HTR-8/SVneo (cell line): ENCODE measurements around the gene DACH1.

Experiments used
- DNase-seq: peaks from one replicate; pipeline ENCODE4 v3.0.0; 2011; ENCODE audit warnings: low spot score, mixed read lengths; ENCODE audit not compliant: insufficient read length
- FAIRE-seq: peaks from 2 replicates; lab custom pipeline; 2011; peaks lifted over from hg19 to GRCh38; lab: Jason Lieb, UNC

Gene DACH1

DNA sequence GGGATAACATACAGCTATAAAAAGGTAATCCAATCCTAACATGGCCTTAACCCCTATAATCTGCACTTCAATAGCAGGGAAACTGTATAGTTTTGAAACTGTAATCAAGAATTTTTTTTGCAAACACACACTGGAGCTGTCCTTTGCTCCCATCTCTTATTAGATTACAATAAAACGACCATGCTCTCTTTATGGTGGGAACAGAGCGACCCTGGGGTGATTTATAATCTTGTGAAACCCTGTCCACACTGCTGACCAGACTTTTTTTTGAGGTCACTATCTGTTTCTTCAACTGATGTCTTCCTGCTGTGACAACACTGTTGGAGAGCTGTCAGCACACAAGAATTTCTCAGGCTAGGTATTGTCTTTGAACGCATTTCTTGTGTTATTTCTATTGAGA, 35.3 kb downstream of the DACH1 start:
- FAIRE-seq, result no peak
- DNase-seq, result no peak

DNA sequence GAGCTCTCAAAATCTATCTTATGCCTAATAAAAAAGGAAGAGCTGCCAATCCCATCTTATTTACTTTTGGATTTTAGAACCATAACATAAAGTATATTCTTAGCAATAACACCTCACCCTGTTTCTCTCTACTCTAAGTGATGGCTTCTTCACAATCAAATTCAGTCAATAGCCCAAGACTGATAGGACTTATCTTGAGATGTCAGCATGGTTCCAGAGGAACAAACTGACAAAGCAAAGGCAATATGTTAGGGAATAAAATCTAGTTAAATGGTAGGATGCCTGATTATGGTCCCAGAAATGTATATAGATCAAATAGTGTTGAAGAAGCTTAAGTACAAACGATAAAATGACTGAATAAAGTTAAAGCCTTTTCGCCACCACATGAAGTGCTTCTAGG, 36.3 kb downstream of the DACH1 start:
- DNase-seq (no peak), FAIRE-seq (no peak)

DNA sequence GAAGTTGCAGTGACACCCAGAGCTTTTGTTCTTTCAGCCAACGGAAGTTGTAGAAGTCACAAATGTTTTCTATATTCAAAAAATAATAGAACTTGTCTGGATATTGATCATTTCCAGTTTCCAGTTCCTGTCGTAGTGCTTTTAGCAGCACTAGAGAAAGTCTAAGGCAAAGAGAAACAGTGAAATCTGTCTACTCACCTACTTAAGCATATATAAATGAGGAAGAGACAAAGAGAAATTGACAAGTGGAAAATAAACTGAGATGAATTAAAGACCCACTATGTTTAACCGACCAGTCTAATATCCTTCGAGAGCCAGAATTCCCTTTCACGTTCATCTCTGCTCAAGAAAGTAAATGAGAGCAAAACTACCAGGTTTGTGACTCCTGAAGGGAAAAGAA, 36.7 kb downstream of the DACH1 start:
- FAIRE-seq, result no peak
- no peak for DNase-seq

DNA sequence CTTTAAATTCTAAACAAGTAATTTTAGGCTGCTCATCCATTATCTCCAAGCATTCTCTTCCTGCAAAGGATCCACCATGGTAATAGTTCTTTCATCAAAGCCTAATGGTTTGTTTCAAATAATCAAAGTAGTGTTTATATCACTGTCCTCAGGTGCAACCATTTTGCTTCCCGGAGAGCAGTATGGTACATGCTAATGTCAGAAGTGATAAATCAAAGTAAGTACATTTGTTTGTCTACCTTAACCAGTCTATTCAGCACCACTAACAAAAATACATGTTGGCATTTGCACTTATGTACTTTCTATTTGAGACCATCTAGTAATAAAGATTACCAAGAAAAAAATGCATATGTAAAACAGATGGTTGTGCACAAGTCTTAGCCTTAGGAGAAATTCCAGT, 37.5 kb downstream of the DACH1 start:
- no peak for FAIRE-seq
- DNase-seq, result no peak

DNA sequence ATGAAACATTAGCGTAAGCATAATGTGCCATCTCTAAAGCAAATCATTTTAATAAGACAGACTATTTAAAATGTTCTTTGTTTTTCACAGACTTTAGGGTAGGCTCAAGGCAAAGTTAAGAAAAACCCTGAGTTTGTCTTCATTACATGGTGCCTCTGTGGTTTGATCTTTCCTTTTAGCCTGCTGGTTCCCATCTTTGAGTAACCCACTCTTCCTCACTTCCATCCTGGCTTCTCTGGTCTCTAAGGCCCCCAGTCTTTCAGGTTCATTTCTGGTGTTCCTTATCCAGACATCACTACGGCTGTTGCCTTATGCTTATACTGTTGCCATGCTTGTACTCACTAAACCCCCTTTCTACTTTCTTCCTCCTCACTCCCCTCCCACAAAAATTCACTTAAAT, 38.4 kb downstream of the DACH1 start:
- DNase-seq (no peak), FAIRE-seq (no peak)

DNA sequence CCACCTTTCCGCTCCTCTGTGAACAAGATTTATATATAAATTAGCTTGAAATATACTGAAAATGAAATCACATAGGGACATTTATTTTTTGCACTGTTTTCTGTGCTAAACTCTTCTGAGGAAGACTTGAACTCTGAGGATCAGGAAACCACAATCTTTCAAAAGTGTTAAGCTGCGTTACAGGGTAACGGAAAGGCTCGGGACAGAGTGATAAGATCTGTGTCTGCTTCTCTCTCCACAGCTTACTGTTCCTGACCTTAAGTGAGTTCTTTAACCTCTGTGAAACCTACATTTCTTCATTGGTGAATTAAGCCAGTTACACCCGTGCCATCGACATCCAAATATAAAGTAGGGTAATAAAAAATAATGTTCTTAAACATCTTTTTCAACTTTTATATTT, 38.9 kb downstream of the DACH1 start:
- DNase-seq (no peak), FAIRE-seq (no peak)

DNA sequence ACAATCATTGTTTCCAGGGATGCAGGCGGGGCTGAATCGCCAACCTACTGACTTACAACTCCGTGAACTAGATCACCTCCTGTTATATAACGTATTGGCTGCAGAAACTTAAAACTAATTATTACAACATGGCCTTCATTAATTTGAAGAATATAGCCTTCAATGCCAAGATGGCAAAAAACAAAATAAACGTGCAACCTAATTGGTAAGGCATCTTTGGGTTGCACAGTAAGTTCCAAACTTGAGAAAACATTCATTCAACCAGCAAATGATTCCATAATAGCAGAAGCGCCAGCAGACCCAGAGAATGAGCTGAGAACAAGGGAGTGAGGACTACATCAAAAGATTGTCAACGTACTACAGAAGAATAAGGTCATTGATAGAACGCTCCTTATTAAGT, 39.8 kb downstream of the DACH1 start:
- FAIRE-seq (no peak), DNase-seq (no peak)

DNA sequence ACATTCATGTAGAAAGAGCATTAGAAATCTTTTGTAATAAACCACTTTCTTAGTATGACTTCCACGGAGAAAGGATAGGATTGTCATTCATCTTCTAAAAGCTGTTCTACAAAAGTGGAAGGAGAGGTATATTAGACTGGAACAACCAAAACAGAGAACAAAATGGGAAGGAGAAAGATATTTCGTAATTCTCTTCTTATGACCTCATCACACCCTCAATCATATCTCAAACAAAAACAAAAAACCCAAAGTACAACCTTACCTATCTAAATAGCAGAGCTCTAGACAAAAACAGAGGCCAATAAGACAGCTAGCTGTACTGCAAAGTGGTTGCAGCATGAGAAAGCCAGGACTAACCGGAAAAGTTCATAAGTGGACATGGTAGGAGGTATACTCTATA, 46.3 kb downstream of the DACH1 start:
- no peak for DNase-seq
- no peak for FAIRE-seq

DNA sequence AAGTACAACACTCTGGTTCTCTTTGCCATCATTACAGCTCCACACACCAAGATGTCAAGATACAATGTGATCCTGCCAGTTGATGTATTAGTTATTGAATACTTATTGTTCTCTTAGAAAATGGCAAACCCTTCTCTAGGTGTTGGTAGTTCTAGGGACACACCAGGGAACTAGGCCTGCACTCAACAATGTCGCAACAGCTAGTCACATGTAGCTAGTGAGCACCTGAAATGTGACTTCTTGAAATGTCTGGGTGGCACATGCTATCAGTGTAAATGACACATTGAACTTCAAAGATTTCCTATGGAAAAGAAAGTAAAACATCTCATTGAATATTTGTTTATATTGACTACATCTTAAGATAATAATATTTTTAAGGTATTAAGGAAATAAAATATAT, 49.7 kb downstream of the DACH1 start:
- FAIRE-seq (no peak), DNase-seq (no peak)

DNA sequence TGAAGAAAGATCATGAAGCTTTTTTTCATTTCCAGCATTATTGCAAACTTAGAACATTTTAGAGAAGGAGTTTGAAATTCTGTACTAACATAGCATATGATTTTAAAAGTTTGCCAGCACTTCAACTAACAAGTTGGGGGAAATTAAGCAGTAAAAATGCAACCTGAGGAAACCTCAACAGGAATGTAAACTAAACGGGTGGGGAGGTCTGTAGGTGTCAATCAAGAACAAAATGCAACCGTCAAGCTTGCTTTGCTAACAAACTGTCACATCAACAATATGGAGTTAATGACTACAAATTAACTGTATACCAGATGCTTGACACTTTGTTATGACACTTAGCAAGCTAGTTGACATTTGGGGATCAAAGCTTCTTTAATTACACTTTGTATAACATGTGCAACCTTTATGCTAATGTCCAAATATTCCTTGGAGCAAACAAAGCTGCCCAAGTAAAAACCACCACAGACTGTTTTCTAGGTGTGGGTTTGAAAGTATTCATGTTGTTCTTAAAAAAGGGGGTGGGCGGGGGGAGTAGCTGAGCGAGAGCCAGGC, 52.1 kb downstream of the DACH1 start:
- FAIRE-seq (no peak), DNase-seq (no peak)

DNA sequence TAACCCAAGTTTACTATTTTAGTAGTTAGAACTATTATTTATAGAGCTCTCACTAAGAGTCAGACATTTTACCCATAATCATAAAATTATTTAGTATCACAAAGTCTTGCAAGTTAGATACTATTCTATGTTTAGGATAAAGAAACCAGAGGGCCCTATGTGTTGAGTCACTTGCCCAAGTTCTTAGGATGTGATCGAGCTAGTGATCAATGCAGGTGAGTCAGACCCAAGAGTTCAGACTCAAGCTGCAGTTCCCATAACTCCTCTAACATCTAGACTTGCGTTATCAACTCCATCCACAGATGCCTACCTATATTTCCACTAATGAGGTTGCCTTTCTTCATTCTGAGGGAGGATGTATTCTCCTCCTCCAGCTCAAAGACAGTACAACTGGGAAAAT, 53.8 kb downstream of the DACH1 start:
- no peak for DNase-seq
- FAIRE-seq, result no peak

DNA sequence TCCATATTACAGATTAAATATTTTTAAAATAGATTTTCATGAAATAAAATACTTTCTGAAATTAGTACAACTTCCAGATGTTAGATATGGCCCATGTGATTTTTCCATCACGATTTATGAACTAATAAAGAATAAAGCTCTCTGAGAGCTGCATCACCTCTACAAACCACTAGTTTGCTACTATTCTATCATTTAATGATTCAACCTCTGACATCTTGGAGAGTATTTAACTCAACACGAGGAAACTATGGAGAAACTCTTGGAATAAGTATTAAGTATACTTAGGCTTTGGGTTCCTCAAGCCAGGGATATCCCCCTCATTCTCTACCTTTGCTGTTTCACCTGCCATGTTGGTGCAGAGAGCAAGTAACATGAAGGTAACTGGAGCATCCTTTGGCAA, 55.7 kb downstream of the DACH1 start:
- FAIRE-seq, result no peak

DNA sequence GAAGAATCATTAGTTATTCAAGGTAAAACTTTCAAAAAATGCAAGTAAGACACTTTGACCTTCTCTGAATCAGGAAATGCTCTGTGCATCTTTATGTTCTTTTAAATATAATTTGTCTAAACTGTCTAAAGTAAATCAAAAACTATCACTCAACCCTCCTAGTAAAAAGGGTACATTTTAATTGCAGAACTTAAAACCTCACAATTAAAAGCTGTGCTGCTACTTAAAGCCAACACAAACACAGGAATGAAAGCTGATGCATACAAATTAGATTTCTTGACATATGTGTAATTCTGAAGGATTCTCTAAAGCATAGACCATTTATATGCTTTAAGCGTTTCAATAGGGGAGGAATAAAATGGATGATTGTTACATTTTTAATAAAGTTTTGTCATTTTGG, 58.3 kb downstream of the DACH1 start:
- DNase-seq (no peak), FAIRE-seq (no peak)

More for the DNA sequence above, 55.7 kb downstream of the DACH1 start:
- no peak for DNase-seq

DNA sequence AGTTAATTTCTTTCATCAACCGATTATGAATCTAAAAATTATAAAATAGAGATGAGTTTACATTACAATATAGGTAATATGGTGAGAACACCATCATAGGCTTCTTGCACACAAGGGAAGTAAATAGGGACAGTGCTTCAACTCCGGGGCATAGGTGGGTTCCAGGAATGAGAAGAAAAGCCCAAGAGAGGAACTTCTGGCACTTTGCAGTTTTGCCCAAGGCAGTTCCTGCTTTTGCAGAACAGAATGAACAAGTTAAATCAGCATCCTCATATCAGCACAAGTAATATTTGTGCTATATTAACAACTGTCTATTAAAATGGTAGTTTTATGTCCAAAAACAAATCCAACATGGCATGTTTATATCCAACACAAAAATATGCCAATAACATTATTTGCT, 60.1 kb downstream of the DACH1 start:
- FAIRE-seq, result no peak
- DNase-seq, result no peak

DNA sequence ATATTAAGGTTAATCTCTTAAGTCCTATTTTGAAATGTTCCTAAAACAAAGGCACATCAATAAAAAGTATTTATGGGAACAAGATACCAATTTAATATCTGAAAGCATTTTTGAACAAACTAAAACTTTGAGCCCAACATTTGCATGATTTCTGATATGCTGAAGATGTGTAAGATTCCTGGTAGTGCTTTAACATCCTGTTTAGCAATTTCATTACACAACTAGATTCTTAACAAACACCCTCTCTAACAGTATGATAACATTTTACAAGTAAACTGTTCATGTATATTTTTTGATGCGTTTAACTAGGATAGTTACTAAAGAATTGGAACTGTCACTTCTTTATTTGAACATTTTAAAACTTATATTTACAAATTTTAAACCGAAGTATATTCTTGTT, 63.9 kb downstream of the DACH1 start:
- no peak for FAIRE-seq
- no peak for DNase-seq

DNA sequence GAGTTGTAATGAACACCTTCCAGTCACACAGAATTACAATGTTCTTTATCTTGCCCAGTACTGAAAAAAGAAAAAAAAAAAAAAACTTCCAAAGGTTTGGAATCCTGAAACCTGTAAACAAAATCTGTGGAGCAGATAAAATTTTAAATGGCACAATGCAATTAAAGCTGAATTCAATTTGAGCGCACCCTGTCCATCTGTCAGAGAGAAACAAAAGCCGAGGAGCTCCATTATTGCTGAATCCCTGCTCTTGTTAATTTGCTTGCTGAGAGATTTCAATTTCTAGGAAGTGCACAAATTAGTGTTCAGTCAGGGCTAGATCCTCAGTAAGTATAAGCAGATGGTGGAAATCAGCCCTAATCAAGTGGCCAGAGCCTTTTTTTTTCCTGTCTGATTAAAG, 65.2 kb downstream of the DACH1 start:
- DNase-seq (no peak), FAIRE-seq (no peak)

DNA sequence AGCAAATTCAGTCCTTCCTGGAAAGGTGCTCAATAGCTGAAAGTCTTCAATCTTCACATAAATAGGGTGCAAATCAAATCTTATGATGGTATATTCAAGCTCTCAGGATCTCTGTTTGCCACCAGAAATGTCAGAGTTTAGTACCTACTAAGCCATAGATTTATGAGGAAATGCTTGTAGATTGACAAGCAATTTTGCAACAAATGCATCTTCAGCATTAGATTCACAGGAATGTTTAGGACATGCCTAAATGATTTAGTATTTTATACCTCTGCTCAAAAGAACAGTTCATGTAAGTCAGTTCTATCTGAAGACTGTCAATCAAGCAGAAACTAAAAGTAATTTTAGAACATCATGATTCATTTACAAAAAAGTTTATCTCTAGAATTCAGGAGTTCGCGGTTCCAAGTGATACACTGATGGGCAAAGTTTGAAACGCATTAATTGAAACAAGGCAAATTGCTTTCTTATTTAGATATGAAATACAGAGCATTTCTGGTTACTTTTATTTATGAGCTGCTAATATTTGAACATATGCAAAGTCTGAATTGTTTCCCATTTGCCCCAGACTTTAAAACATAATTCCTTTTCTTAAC, 65.7 kb downstream of the DACH1 start:
- DNase-seq (no peak), FAIRE-seq (no peak)

DNA sequence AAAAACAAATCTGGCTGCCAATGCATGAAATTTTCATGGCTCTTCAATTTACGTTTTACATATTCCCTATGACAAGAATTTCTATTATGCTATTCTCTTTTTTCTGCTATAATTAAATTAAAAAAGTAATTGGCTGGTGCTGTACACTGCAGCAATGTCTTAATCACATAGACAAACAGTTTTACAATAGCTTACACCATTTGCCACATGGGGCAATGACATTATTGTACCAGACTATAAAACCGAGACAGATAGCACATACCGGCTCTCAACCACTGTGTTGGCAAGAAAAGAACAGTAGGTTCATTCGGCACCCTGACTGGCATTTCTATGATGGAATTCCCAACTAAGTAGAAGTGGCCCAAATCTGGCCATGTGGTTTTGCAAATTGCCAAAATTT, 67.7 kb downstream of the DACH1 start:
- FAIRE-seq (no peak), DNase-seq (no peak)

DNA sequence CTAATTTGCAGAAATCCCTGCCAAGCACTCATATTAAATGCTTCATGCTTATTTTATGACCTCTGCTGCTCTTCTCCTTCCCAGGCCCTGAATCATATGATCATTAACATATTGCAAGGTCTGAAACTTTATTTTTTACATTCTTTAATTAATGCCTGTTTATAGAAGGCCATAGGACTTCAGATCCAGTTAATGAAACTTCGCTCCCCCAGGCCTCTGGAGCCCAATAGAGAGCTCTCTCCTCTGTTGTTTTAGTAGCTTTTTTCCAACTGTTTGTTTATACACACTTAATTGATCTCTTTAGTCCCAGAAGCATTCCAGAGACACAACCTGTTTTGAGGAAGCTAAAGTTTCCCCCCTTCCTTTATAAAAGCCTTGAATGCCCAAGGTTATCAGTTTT, 68.3 kb downstream of the DACH1 start:
- no peak for FAIRE-seq
- no peak for DNase-seq

DNA sequence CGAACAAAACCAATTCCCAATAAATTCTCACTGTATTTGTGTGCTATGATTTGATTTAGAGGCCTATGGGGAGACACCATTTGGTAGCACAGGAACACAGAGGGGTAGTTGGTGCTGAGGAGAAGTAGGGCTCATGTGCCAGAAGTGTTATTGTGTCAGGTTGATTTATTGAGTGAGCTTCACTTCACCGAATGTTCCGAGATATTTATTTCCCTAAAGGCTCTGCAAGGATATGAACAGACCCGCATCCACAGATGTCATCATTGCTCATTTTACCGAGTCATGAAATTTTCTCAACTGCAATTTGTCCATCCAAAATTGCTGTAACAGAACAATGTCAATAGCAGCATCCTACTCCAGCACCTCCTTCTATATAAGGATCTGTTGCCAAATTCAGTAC, 69.5 kb downstream of the DACH1 start:
- DNase-seq, result no peak
- FAIRE-seq, result no peak

DNA sequence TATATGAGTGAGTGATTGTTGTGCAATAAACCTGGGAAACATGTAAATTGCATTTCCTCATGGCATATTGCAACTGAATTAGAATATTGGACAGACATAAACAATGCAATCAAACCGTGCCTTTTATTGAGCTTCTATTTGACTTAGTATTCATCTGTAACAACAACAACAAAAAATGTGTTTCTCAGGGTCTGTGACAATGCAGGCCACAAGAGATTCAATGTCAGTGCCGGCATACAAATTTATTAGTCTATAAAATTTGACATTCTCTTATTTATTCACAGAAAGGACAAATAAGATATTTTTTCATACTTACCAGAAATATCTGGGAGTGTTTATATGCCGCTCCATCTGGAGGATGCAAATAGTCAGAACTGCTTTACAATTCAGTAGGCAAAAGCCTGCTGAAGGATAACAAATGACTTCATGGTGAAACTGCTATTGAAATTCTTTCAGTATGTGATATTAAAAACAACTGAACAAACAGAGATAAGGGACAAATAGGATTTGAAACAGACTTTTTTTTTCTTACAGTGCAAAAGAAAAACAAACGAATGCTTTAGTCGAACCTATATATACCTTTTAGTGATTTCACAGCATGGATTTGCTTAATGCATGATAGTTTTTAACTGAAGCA, 77.2 kb downstream of the DACH1 start:
- FAIRE-seq (no peak), DNase-seq (no peak)

DNA sequence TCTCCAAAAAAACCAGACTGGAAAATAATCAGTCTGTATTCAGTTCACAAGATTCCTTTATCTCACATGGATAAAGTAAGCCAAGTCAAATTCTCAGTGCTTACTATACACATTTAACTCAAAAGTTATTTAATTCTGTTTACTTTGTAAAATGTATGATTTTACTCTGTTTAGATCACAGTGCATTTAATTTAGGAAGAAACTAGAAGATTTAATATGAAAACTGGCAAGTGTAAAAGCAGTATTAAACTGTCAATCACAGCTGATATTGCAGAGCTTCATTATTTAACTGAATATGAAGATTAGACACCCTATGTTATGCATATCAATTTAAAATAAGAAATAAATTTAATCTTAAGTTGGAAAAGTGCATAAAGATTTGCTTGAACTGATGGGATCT, 78.0 kb downstream of the DACH1 start:
- DNase-seq (no peak), FAIRE-seq (no peak)
